SK-N-SH (cell line): ENCODE data around the gene ANK2.

Source experiments
- CHD2 ChIP-seq: fragments of 150-350 bp; IDR thresholded peaks from 2 replicates; pipeline ENCODE4 v1.6.1; 2018; ENCODE audit warnings: low read length; ENCODE audit not compliant: partially characterized antibody
- CTCF ChIP-seq: fragments of 200-600 bp; sonication (generic); IDR thresholded peaks from 2 replicates; pipeline ENCODE4 v1.6.1; 2017; ENCODE audit warnings: antibody characterized with exemption, mild to moderate bottlenecking, moderate library complexity
- EZH2phosphoT487 ChIP-seq: fragments of 200-600 bp; sonication (generic); IDR thresholded peaks from 2 replicates; pipeline ENCODE4 v1.6.1; 2017; ENCODE audit warnings: low read depth, mixed run types, mild to moderate bottlenecking, antibody characterized with exemption, moderate library complexity, borderline replicate concordance
- MEF2A ChIP-seq: IDR thresholded peaks from 2 replicates; pipeline ENCODE4 v1.4.0; 2012; ENCODE audit warnings: low read depth, borderline replicate concordance
- PBX3 ChIP-seq: IDR thresholded peaks from 2 replicates; pipeline ENCODE4; 2012
- POLR2AphosphoS5 ChIP-seq: IDR thresholded peaks from 2 replicates; pipeline ENCODE4 v1.6.1; 2012; ENCODE audit warnings: low read depth, low read length
- REST ChIP-seq: IDR thresholded peaks from 2 replicates; pipeline ENCODE4 v1.6.1; 2012; ENCODE audit warnings: mild to moderate bottlenecking, low read depth, low read length, moderate library complexity
- TCF12 ChIP-seq: IDR thresholded peaks from 2 replicates; pipeline ENCODE4 v1.4.0; 2012
- TEAD4 ChIP-seq: IDR thresholded peaks from 2 replicates; pipeline ENCODE4 v1.4.0; 2012; ENCODE audit warnings: mild to moderate bottlenecking, borderline replicate concordance; ENCODE audit not compliant: insufficient read depth
- YY1 ChIP-seq: IDR thresholded peaks from 2 replicates; pipeline ENCODE4 v1.4.0; 2012; ENCODE audit warnings: low read depth, mild to moderate bottlenecking

- no peak for TF ChIP-seq CTCF
- no peak for TF ChIP-seq PBX3
- TF ChIP-seq TEAD4 = no peak
- TF ChIP-seq REST = no peak
- TF ChIP-seq POLR2AphosphoS5 = no peak
- TF ChIP-seq EZH2phosphoT487 = no peak
- TF ChIP-seq YY1 = no peak
- TF ChIP-seq MEF2A = no peak
- TF ChIP-seq CHD2 = no peak
- TF ChIP-seq TCF12 = no peak
Measured at GRCh38 chr4:113131136-113131535, 81.7 kb downstream of the ANK2 start.
